Activated CD4-positive, alpha-beta T cell treated with anti-CD3 and anti-CD28 coated beads for 36 hours (primary cell): Measurements from ENCODE around the gene PI4K2B. TPM values are rescaled to one million over a fixed set of nuclear protein-coding genes. Genes with fewer than 3 reads are reported as not detected.
A peak's percentile ranks its signal among the peaks of the same experiment; 100 is the strongest.
"Not testable (repeated sequence)": the region's sequence is repeated elsewhere in the genome, so short reads cannot be mapped to it uniquely, and the experiment has no call there.

Experiments used
- ATAC-seq: fragments of 200-7000 bp; cut with Tn5 transposase; one replicate; pipeline ENCODE4 v1.10.0; 2021; ENCODE audit warnings: mild to moderate bottlenecking, moderate library complexity
- CTCF ChIA-PET: fragments of 350-600 bp; sonication (Branson Sonifier 250); formaldehyde crosslinking; loops from one replicate; lab custom pipeline; 2021; ENCODE audit warnings: antibody characterized with exemption; lab: Charles Lee
- POLR2A ChIA-PET: fragments of 350-600 bp; sonication (Branson Sonifier 250); formaldehyde crosslinking; loops from one replicate; lab custom pipeline; 2021; ENCODE audit warnings: antibody characterized with exemption, inconsistent platforms; lab: Charles Lee
- DNase-seq: peaks from one replicate; pipeline ENCODE4 v3.0.0-alpha.2; 2020
- H3K27ac Mint-ChIP-seq: one replicate; pipeline ENCODE4 v1.8.0; 2021; ENCODE audit warnings: mixed read lengths
- H3K27me3 Mint-ChIP-seq: one replicate; pipeline ENCODE4 v1.8.0; 2021; ENCODE audit warnings: mixed read lengths
- H3K36me3 Mint-ChIP-seq: one replicate; pipeline ENCODE4 v1.8.0; 2021; ENCODE audit warnings: low read depth, mixed read lengths
- H3K4me1 Mint-ChIP-seq: one replicate; pipeline ENCODE4 v1.8.0; 2021; ENCODE audit warnings: mixed read lengths
- H3K4me3 Mint-ChIP-seq: one replicate; pipeline ENCODE4 v1.8.0; 2021; ENCODE audit warnings: mild to moderate bottlenecking, moderate library complexity, mixed read lengths
- H3K9me3 Mint-ChIP-seq: one replicate; pipeline ENCODE4 v1.8.0; 2021; ENCODE audit warnings: low read depth, mixed read lengths
- intact Hi-C, 2 experiments: fragments of 100-400 bp; cut with DNase I in 1 of 2; cut with micrococcal nuclease in 1 of 2; formaldehyde crosslinking; loops; one replicate each; pipeline versions ENCODE4 v1.14.2 to v1.15.1; 2022 to 2024; cut with DNase I, micrococcal nuclease
- total RNA-seq, 2 experiments: library from RNA; stranded (reverse); gene quantifications; one replicate each; pipeline ENCODE4 v1.2.3, GENCODE V29; 2021

PI4K2B gene
- 10 to 100 TPM; 21.2 to 38.4 TPM for total RNA-seq

DNA sequence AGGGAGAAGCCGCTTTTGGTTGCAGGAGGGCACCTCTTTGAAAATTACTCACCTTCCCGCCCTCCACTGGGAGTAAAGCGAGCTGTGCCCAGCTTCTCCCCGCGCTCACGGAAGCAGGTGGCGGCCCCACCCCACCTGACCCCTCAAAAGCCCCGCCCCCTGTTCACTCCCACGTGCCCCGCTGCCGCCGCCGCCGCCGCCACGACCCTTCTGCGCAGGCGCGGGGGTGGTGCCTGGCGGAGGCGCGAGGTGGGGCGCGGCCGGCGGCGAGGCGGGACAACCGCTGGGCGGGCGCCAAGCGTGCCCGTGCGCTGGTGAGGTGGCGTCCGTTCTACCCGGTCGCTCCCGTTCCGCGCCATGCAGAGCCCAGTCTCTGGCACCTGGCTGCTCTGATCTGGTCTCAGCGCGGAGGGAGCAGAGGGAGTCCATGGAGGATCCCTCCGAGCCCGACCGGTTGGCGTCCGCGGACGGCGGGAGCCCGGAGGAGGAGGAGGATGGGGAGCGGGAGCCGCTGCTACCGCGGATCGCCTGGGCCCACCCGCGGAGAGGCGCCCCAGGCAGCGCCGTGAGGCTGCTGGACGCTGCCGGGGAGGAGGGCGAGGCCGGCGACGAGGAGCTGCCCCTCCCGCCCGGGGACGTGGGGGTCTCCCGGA, at the start of gene PI4K2B:
Gene PI4K2B, plus strand, starts transcription at position 297 of the 653 bp plus-strand sequence. Its CDS starts 131 bp downstream, at position 428.
- Mint-ChIP-seq H3K9me3 (peaks cover 17% of the 10 kb centered on the region), H3K27ac (peak within 1 kb of the TSS; percentile 97), H3K4me1 (peaks cover 41% of the 10 kb centered on the region), H3K36me3 (peaks cover 32% of the 10 kb centered on the region), H3K27me3 (no peaks in the 10 kb centered on the region), H3K4me3 (peak within 1 kb of the TSS; percentile 91)
- DNase-seq (peak; percentile 97), ATAC-seq (peak; percentile 81)
- intact Hi-C loops = loop anchor here (1.0 to 10.0 kb wide), 12 partner anchors 55 to 1761 kb away; partner anchors contain the start of genes ANAPC4 (in 2 of the 2), DHX15 (in 2 of the 2), SEPSECS (in 2 of the 2) and ZCCHC4 (in 2 of the 2)
- CTCF ChIA-PET = interaction anchor here (0.7 to 1.9 kb wide), 11 partner anchors 19 to 1097 kb away, joined by 3 to 14 read pairs (median 3); partner anchors contain the start of genes SEPSECS and ZCCHC4
- POLR2A ChIA-PET = interaction anchor here (0.6 to 1.8 kb wide), 7 partner anchors 34 to 650 kb away, joined by 3 to 7 read pairs (median 5); partner anchors contain the start of genes ANAPC4, DHX15, SEPSECS and ZCCHC4

GRCh38 chr4:25184056-25184455, 49.8 kb upstream of the PI4K2B start:
- Mint-ChIP-seq H3K36me3 (peaks cover 2% of the 10 kb centered on the region), H3K4me3 (no peak overlapping the region), H3K27me3 (no peaks in the 10 kb centered on the region), H3K4me1 (peaks cover 19% of the 10 kb centered on the region), H3K9me3 (no peaks in the 10 kb centered on the region), H3K27ac (no peak overlapping the region)
- intact Hi-C loops = loop anchor here in 1 of 2 experiments (5.0 kb wide), 1 partner anchor 128 kb away; the partner anchor contains the start of gene ZCCHC4
- DNase-seq (no peak), ATAC-seq (no peak)
- ChIA-PET POLR2A (no interaction called here), CTCF (no interaction called here)

- intact Hi-C loops = no loop called here
- ChIA-PET CTCF (interaction anchor here (0.9 to 1.3 kb wide), 2 partner anchors 10 to 121 kb away, joined by 3 to 5 read pairs; no protein-coding TSS in a partner anchor), POLR2A (no interaction called here)
- no peak for DNase-seq
- Mint-ChIP-seq H3K36me3 (peaks cover 3% of the 10 kb centered on the region), H3K4me3 (no peak overlapping the region), H3K4me1 (peaks cover 2% of the 10 kb centered on the region), H3K27me3 (no peaks in the 10 kb centered on the region), H3K27ac (no peak overlapping the region), H3K9me3 (no peaks in the 10 kb centered on the region)
- no peak for ATAC-seq
Observed at GRCh38 chr4:25190407-25190806, 43.4 kb upstream of the PI4K2B start.

GRCh38 chr4:25198713-25199112, 35.1 kb upstream of the PI4K2B start:
- ChIA-PET CTCF (interaction anchor here (0.5 kb wide), 1 partner anchor 272 kb away, joined by 4 read pairs; no protein-coding TSS in a partner anchor), POLR2A (no interaction called here)
- H3K36me3 Mint-ChIP-seq = peaks cover 20% of the 10 kb centered on the region
- H3K9me3 Mint-ChIP-seq = peaks cover 8% of the 10 kb centered on the region
- peaks cover 2% of the 10 kb centered on the region for H3K4me1 Mint-ChIP-seq
- intact Hi-C loops = no loop called here
- no peaks in the 10 kb centered on the region for H3K27me3 Mint-ChIP-seq
- no peak for DNase-seq
- no peak overlapping the region for H3K27ac Mint-ChIP-seq
- no peak for ATAC-seq
- no peak overlapping the region for H3K4me3 Mint-ChIP-seq

DNA sequence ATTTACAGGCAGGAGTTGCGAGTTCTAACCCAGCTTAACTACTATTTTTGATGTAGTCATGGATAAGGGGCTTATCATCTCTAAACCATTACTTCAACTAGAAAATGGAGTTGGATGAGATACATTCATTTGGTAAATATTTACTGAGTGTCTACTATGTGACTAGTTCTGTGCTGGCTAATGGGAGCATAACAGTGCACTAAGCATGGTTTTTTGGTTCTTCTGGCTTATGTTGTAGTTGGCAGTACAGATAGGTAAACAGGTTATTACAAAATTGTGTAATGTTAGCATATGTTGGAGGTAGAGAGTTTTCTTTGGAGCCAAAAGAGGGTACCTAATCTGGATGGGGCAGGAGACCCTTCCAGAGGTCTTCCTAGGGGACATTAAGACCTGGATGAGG, 25.8 kb upstream of the PI4K2B start:
- no peaks in the 10 kb centered on the region for H3K27me3 Mint-ChIP-seq
- H3K4me3 Mint-ChIP-seq = no peak overlapping the region
- no peak for ATAC-seq
- ChIA-PET CTCF (no interaction called here), POLR2A (interaction anchor here (0.7 kb wide), 1 partner anchor 544 kb away, joined by 3 read pairs; no protein-coding TSS in a partner anchor)
- intact Hi-C loops = no loop called here
- no peak for DNase-seq
- H3K27ac Mint-ChIP-seq = no peak overlapping the region
- H3K4me1 Mint-ChIP-seq = no peaks in the 10 kb centered on the region
- H3K36me3 Mint-ChIP-seq = peaks cover 2% of the 10 kb centered on the region
- H3K9me3 Mint-ChIP-seq = peaks cover 17% of the 10 kb centered on the region

DNA sequence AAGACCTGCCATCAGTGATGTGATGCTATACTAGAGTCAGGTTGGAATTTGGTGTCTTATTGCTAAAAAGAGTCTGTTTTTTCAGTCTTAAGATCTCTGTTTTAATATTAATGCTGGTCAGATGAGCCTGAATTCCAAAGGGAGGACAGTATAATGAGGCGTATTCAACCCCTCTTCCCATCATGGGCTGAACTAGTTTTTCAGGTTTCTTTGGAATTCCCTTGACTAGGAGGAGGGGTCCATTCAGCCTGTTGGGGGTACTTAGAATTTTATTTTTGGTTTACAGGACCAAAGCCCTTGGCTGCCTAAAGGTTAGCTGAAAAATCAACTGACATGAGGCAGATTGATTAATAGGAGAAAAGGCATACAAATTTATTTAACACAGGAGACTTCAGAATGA, 24.1 kb upstream of the PI4K2B start:
- CTCF ChIA-PET = no interaction called here

DNA sequence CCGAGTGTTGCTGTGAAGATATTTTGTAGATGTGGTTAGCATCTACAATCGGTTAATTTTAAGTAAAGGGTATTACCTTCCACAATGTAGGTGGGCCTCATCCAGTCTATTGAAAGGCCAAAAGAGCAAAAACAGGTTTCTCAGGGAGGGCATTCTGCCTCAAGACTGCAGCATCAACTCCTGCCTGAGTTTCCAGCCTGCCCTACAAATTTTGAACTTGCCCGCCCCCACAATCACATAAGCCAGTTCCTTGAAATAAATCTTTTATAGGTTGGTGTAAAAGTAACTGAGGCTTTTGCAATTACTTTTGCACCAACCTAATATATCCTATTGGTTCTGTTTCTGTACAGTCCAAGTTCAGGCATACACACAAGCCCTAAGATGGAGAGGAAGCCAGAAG, 22.1 kb upstream of the PI4K2B start:
- ATAC-seq (no peak), DNase-seq (no peak)
- H3K4me3 Mint-ChIP-seq = no peak overlapping the region
- H3K9me3 Mint-ChIP-seq = peaks cover 11% of the 10 kb centered on the region
- no peaks in the 10 kb centered on the region for H3K27me3 Mint-ChIP-seq
- H3K36me3 Mint-ChIP-seq = no peaks in the 10 kb centered on the region
- no peaks in the 10 kb centered on the region for H3K4me1 Mint-ChIP-seq
- ChIA-PET CTCF (interaction anchor here (1.1 kb wide), 1 partner anchor 24 kb away, joined by 3 read pairs; no protein-coding TSS in a partner anchor), POLR2A (no interaction called here)
- no peak overlapping the region for H3K27ac Mint-ChIP-seq
- intact Hi-C loops = no loop called here

More for the DNA sequence above, 24.1 kb upstream of the PI4K2B start:
- H3K27ac Mint-ChIP-seq = no peak overlapping the region
- POLR2A ChIA-PET = no interaction called here
- no peaks in the 10 kb centered on the region for H3K27me3 Mint-ChIP-seq
- ATAC-seq (no peak), DNase-seq (no peak)
- no peaks in the 10 kb centered on the region for H3K4me1 Mint-ChIP-seq
- H3K9me3 Mint-ChIP-seq = peaks cover 13% of the 10 kb centered on the region
- H3K4me3 Mint-ChIP-seq = no peak overlapping the region
- intact Hi-C loops = no loop called here
- peaks cover 2% of the 10 kb centered on the region for H3K36me3 Mint-ChIP-seq

DNA sequence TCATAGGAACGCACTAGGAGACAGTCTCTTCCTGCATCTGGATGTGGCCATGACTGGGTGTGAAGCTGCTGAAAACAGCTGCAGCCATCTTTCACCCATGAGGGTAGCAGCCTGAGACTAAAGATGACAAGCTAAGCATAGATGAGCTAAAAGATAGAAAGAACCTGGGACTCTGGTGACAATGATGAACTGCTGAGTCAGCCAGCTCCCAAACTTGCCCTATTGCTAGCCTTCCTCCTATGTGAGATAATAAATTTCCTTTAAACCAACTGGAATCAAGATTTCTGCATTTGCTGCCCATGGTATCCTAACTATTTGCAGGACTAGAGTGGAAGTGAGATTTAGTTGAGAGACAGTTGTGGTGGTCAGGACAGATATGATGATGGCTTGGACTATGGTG, 21.0 kb upstream of the PI4K2B start:
- Mint-ChIP-seq H3K4me3 (no peak overlapping the region), H3K4me1 (no peaks in the 10 kb centered on the region), H3K27ac (no peak overlapping the region), H3K27me3 (no peaks in the 10 kb centered on the region), H3K36me3 (no peaks in the 10 kb centered on the region), H3K9me3 (peaks cover 11% of the 10 kb centered on the region)
- ATAC-seq (no peak), DNase-seq (no peak)
- CTCF ChIA-PET = interaction anchor here (0.7 to 1.3 kb wide), 3 partner anchors 9 to 107 kb away, joined by 3 read pairs; no protein-coding TSS in a partner anchor
- intact Hi-C loops = no loop called here
- POLR2A ChIA-PET = no interaction called here

- Mint-ChIP-seq H3K27me3 (no peaks in the 10 kb centered on the region), H3K27ac (no peak overlapping the region), H3K4me3 (no peak overlapping the region), H3K36me3 (peaks cover 1% of the 10 kb centered on the region), H3K4me1 (no peaks in the 10 kb centered on the region), H3K9me3 (peaks cover 11% of the 10 kb centered on the region)
- DNase-seq = no peak
- intact Hi-C loops = no loop called here
- ChIA-PET POLR2A (interaction anchor here (0.6 kb wide), 1 partner anchor 20 kb away, joined by 3 read pairs; no protein-coding TSS in a partner anchor), CTCF (interaction anchor here (1.3 kb wide), 1 partner anchor 10 kb away, joined by 3 read pairs; no protein-coding TSS in a partner anchor)
- no peak for ATAC-seq
Observed at GRCh38 chr4:25213347-25213979, 20.4 kb upstream of the PI4K2B start.

DNA sequence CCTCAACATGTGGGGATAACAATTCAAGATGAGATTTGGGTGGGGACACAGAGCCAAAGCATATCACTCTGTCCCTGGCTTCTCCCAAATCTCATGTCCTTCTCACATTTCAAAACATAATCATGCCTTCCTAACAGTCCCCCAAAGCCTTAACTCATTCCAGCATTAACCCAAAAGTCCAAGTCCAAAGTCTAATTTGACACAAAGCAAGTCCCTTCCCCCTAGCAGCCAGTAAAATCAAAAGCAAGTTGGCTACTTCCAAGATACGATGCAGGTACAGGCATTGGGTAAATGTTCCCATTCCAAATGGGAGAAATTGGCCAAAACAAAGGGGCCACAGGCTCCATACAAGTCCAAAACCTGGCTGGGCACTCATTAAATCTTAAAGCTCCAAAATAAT, 19.1 kb upstream of the PI4K2B start:
- POLR2A ChIA-PET, CTCF ChIA-PET, intact Hi-C loops, H3K4me1 Mint-ChIP-seq, ATAC-seq, H3K4me3 Mint-ChIP-seq, DNase-seq, H3K36me3 Mint-ChIP-seq, H3K27me3 Mint-ChIP-seq, H3K27ac Mint-ChIP-seq: not testable (repeated sequence)
- peaks cover 12% of the 10 kb centered on the region for H3K9me3 Mint-ChIP-seq

DNA sequence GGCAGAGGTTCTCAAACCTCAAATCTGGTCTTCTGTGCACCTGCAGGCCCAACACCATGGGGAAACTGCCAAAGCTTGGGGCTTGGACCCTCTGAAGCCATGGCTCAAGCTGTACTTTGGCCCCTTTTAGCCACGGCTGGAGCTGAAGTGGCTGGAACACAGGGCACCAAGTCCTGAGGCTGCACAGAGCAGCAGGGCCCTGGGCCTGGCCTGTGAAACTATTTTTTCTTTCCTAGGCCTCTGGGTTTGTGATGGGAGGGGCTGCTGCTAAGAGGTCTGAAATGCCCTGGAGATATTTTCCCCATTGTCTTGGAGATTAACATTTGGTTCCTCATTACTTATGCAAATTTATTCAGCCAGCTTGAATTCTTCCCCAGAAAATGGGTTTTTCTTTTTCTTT, 18.3 kb upstream of the PI4K2B start:
- H3K4me1 Mint-ChIP-seq = no peaks in the 10 kb centered on the region
- H3K9me3 Mint-ChIP-seq = peaks cover 12% of the 10 kb centered on the region
- DNase-seq (no peak), ATAC-seq (no peak)
- peaks cover 15% of the 10 kb centered on the region for H3K36me3 Mint-ChIP-seq
- H3K4me3 Mint-ChIP-seq = no peak overlapping the region
- ChIA-PET POLR2A (no interaction called here), CTCF (no interaction called here)
- H3K27me3 Mint-ChIP-seq = no peaks in the 10 kb centered on the region
- intact Hi-C loops = no loop called here
- no peak overlapping the region for H3K27ac Mint-ChIP-seq
